SK-N-SH (cell line): ENCODE data around the gene NBEAL2. TPM values are rescaled to one million over a fixed set of nuclear protein-coding genes. Genes with fewer than 3 reads are reported as not detected.

Experiments
- CTCF ChIA-PET: fragments of 300-600, 350-600 bp; formaldehyde crosslinking; extraction: SDS; loops from one replicate; lab custom pipeline; 2021; lab: Yijun Ruan, JAX
- POLR2A ChIA-PET: fragments of 350-600 bp; sonication (Branson Sonifier 250); formaldehyde crosslinking; extraction: SDS; loops from one replicate; lab custom pipeline; 2020; ENCODE audit warnings: antibody characterized with exemption, inconsistent platforms; lab: Yijun Ruan, JAX
- DNase-seq: peaks from one replicate; pipeline ENCODE4 v3.0.0; 2012
- H2AFZ ChIP-seq: fragments of 200-600 bp; sonication (generic); 2 replicates; pipeline ENCODE4 v1.8.1; 2016; ENCODE audit warnings: antibody characterized with exemption, mild to moderate bottlenecking, low read depth
- H3F3A ChIP-seq: fragments of 200-600 bp; sonication (generic); replicated peaks from 2 replicates; pipeline ENCODE3; 2016; ENCODE audit warnings: antibody characterized with exemption, mild to moderate bottlenecking; ENCODE audit not compliant: insufficient read depth
- H3K27ac ChIP-seq, 2 experiments: fragments of 200-500 bp in 1 of 2; fragments of 200-600 bp in 1 of 2; sonication (Bioruptor generic) in 1 of 2; sonication (generic), shearing (Covaris generic) in 1 of 2; 2 replicates each; pipeline versions ENCODE4 v1.5.1 to v1.6.1; 2014 to 2016; ENCODE audit warnings: low read depth in 2 of 2, inconsistent platforms in 1 of 2, low read length in 1 of 2, mild to moderate bottlenecking in 1 of 2, mixed read lengths in 1 of 2
- H3K27me3 ChIP-seq: fragments of 200-600 bp; sonication (generic), shearing (Covaris generic); 2 replicates; pipeline ENCODE4 v1.6.1; 2016; ENCODE audit warnings: mixed run types; ENCODE audit not compliant: insufficient read depth
- H3K36me3 ChIP-seq, 2 experiments: fragments of 200-500 bp in 1 of 2; fragments of 200-600 bp in 1 of 2; sonication (Bioruptor generic) in 1 of 2; sonication (generic) in 1 of 2; replicated peaks in 1 of 2; 2 replicates each; pipeline versions ENCODE3 to v1.5.1; 2014 to 2016; ENCODE audit warnings: low read length in 1 of 2, mild to moderate bottlenecking in 1 of 2; ENCODE audit not compliant: insufficient read depth in 2 of 2, control insufficient read depth in 1 of 2
- H3K4me1 ChIP-seq, 2 experiments: fragments of 200-500 bp in 1 of 2; fragments of 200-600 bp in 1 of 2; sonication (Bioruptor generic) in 1 of 2; sonication (generic), shearing (Covaris generic) in 1 of 2; 2 replicates each; pipeline versions ENCODE4 v1.5.1 to v1.6.1; 2014 to 2016; ENCODE audit warnings: low read depth in 1 of 2, low read length in 1 of 2, mixed run types in 1 of 2; ENCODE audit not compliant: insufficient read depth in 2 of 2, control insufficient read depth in 1 of 2
- H3K4me2 ChIP-seq: fragments of 200-600 bp; sonication (generic), shearing (Covaris generic); 2 replicates; pipeline ENCODE4 v1.6.1; 2017; ENCODE audit warnings: mixed run types
- H3K4me3 ChIP-seq, 2 experiments: fragments of 200-500 bp in 1 of 2; fragments of 200-600 bp in 1 of 2; sonication (Bioruptor generic) in 1 of 2; sonication (generic), shearing (Covaris generic) in 1 of 2; 2 replicates each; pipeline versions ENCODE4 v1.5.1 to v1.8.1; 2014 to 2016; ENCODE audit warnings: low read depth in 2 of 2, inconsistent platforms in 1 of 2, low read length in 1 of 2, mild to moderate bottlenecking in 1 of 2, mixed read lengths in 1 of 2, moderate library complexity in 1 of 2
- H3K79me2 ChIP-seq: fragments of 200-600 bp; sonication (generic); 2 replicates; pipeline ENCODE4 v1.8.1; 2017; ENCODE audit warnings: mild to moderate bottlenecking; ENCODE audit not compliant: insufficient read depth
- H3K9ac ChIP-seq: fragments of 200-600 bp; sonication (generic); 2 replicates; pipeline ENCODE4 v1.6.1; 2017; ENCODE audit warnings: mixed run types
- H3K9me2 ChIP-seq: fragments of 200-600 bp; sonication (generic); 2 replicates; pipeline ENCODE4 v1.6.1; 2017; ENCODE audit warnings: mixed run types
- H3K9me3 ChIP-seq: fragments of 200-600 bp; sonication (generic); 2 replicates; pipeline ENCODE4 v1.6.1; 2017; ENCODE audit warnings: mixed run types, mild to moderate bottlenecking, moderate library complexity
- H4K20me1 ChIP-seq: fragments of 200-600 bp; sonication (generic); 2 replicates; pipeline ENCODE4 v1.6.1; 2017; ENCODE audit warnings: mild to moderate bottlenecking, mixed run types; ENCODE audit not compliant: insufficient read depth
- CTCF ChIP-seq: fragments of 200-600 bp; sonication (generic); IDR thresholded peaks from 2 replicates; pipeline ENCODE4 v1.6.1; 2017; ENCODE audit warnings: antibody characterized with exemption, mild to moderate bottlenecking, moderate library complexity
- JUND ChIP-seq: IDR thresholded peaks from 2 replicates; pipeline ENCODE4 v1.4.0; 2012
- NRF1 ChIP-seq: IDR thresholded peaks from 2 replicates; pipeline ENCODE4 v1.6.1; 2012; ENCODE audit warnings: low read depth, mild to moderate bottlenecking, low read length
- REST ChIP-seq: IDR thresholded peaks from 2 replicates; pipeline ENCODE4 v1.6.1; 2012; ENCODE audit warnings: mild to moderate bottlenecking, low read depth, low read length, moderate library complexity
- RFX5 ChIP-seq: IDR thresholded peaks from 2 replicates; pipeline ENCODE4 v1.6.1; 2012; ENCODE audit warnings: mild to moderate bottlenecking, improper control_type of control experiment, low read length
- RXRA ChIP-seq: IDR thresholded peaks from 2 replicates; pipeline ENCODE4 v1.4.0; 2012; ENCODE audit warnings: low read depth, mild to moderate bottlenecking, borderline replicate concordance
- TAF1 ChIP-seq: IDR thresholded peaks from 2 replicates; pipeline ENCODE4 v1.6.1; 2012; ENCODE audit warnings: low read depth, mild to moderate bottlenecking, low read length, moderate library complexity, borderline replicate concordance
- USF1 ChIP-seq: IDR thresholded peaks from 2 replicates; pipeline ENCODE4 v1.4.0; 2012; ENCODE audit warnings: low read depth, borderline replicate concordance
- USF2 ChIP-seq: fragments of 150-350 bp; IDR thresholded peaks from 2 replicates; pipeline ENCODE4 v1.6.1; 2017; ENCODE audit warnings: antibody characterized with exemption, low read length, low read depth, borderline replicate concordance
- YY1 ChIP-seq: IDR thresholded peaks from 2 replicates; pipeline ENCODE4 v1.4.0; 2012; ENCODE audit warnings: low read depth, mild to moderate bottlenecking
- WGBS: methylation state at CpG from one replicate; pipeline ENCODE4 v1.1.6; 2017; ENCODE audit warnings: low lambda C conversion rate; 5-methylcytosine and 5-hydroxymethylcytosine counted together
- polyA plus RNA-seq, 3 experiments: library from polyadenylated mRNA; depleted of rRNA; stranded (reverse); fragments of >200 nt; gene quantifications; 2 replicates each; pipeline ENCODE4 v1.2.3, GENCODE V29; 2012
- TF ChIP-seq, protein P1 (sequence below): IDR thresholded peaks from 2 replicates; pipeline ENCODE4 v1.4.0; 2012; ENCODE audit warnings: low read depth, borderline replicate concordance

NBEAL2 gene
- polyA plus RNA-seq, 1 of the 3 experiments (the other 2 are of a cell fraction), result 20.3 TPM

GRCh38 chr3:46977811-46978195, 1.7 kb upstream of the NBEAL2 start:
- no peak for DNase-seq
- no peaks in the 10 kb centered on the region for H3K9me3 ChIP-seq
- H3K27ac ChIP-seq, result peak overlapping the region in 1 of 2 experiments; percentile 82; a peak in 1 of 4 replicates
- no peak overlapping the region for H3K4me3 ChIP-seq
- H3K79me2 ChIP-seq, result peaks cover 39% of the 10 kb centered on the region
- H3K27me3 ChIP-seq, result no peaks in the 10 kb centered on the region
- ChIA-PET CTCF (interaction anchor here (1.9 to 6.8 kb wide), 2 partner anchors 54 to 55 kb away, joined by 5 to 29 read pairs; no protein-coding TSS in a partner anchor), POLR2A (interaction anchor here (0.6 kb wide), 1 partner anchor 1222 kb away, joined by 3 read pairs; no protein-coding TSS in a partner anchor)
- WGBS, result 100% methylated on average over 3 of the region's 5 CpGs
- H3K36me3 ChIP-seq, result peaks cover 0 to 4% of the 10 kb centered on the region in 2 experiments
- H3K9ac ChIP-seq, result no peak overlapping the region
- peaks cover 31% of the 10 kb centered on the region for H4K20me1 ChIP-seq
- H3F3A ChIP-seq, result no peaks in the 10 kb centered on the region
- TF ChIP-seq JUND (no peak), RXRA (no peak), TAF1 (no peak), REST (no peak)
- H2AFZ ChIP-seq, result no peak overlapping the region
- peak overlapping the region; percentile 52; the same call in 1 of the 2 replicates for H3K4me2 ChIP-seq
- peaks cover 3 to 19% of the 10 kb centered on the region in 2 experiments; a peak in 1 of 4 replicates for H3K4me1 ChIP-seq
- no peaks in the 10 kb centered on the region for H3K9me2 ChIP-seq

DNA sequence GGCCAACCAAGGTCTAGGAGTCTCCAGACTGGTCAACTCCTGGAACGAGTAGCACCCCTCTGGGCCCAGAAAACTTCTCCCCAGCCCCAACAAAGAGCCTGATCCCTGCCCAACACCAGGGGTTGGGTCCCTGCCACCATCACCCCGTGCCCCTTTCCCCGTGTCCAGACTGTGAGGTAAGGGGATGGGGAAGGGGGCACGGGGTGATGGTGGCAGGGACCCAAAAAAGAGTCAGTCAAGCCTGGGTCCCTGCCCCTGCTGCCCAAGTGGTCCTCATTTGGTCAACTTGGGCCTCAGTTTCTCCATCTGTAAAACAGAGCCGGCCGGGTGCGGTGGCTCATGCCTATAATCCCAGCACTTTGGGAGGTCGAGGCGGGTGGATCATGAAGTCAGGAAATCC, 1.1 kb upstream of the NBEAL2 start:
- Histone ChIP-seq H3K4me1 (peaks cover 3 to 19% of the 10 kb centered on the region in 2 experiments; a peak in 1 of 4 replicates), H3K9ac (no peak overlapping the region), H3K27ac (no peak overlapping the region), H3K36me3 (peaks cover 0 to 4% of the 10 kb centered on the region in 2 experiments), H3K27me3 (no peaks in the 10 kb centered on the region), H3K79me2 (peaks cover 33% of the 10 kb centered on the region), H3K4me2 (peak overlapping the region; percentile 87; the same call in 1 of the 2 replicates), H3K4me3 (no peak overlapping the region), H3K9me3 (no peaks in the 10 kb centered on the region), H2AFZ (no peak overlapping the region), H4K20me1 (peaks cover 27% of the 10 kb centered on the region), H3F3A (no peaks in the 10 kb centered on the region), H3K9me2 (no peaks in the 10 kb centered on the region)
- TF ChIP-seq, protein P1, sequence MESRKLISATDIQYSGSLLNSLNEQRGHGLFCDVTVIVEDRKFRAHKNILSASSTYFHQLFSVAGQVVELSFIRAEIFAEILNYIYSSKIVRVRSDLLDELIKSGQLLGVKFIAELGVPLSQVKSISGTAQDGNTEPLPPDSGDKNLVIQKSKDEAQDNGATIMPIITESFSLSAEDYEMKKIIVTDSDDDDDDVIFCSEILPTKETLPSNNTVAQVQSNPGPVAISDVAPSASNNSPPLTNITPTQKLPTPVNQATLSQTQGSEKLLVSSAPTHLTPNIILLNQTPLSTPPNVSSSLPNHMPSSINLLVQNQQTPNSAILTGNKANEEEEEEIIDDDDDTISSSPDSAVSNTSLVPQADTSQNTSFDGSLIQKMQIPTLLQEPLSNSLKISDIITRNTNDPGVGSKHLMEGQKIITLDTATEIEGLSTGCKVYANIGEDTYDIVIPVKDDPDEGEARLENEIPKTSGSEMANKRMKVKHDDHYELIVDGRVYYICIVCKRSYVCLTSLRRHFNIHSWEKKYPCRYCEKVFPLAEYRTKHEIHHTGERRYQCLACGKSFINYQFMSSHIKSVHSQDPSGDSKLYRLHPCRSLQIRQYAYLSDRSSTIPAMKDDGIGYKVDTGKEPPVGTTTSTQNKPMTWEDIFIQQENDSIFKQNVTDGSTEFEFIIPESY, result no peak
- TF ChIP-seq RFX5, result no peak
- no peak for TF ChIP-seq YY1
- TF ChIP-seq USF1, result no peak
- no peak for TF ChIP-seq CTCF
- no peak for TF ChIP-seq NRF1
- no peak for TF ChIP-seq USF2
- POLR2A ChIA-PET, result interaction anchor here (1.1 kb wide), 2 partner anchors 42 to 69 kb away, joined by 3 read pairs; no protein-coding TSS in a partner anchor
- no peak for DNase-seq
- WGBS, result 85% methylated on average over 7 of the region's 9 CpGs
- CTCF ChIA-PET, result interaction anchor here (1.0 to 6.8 kb wide), 3 partner anchors 43 to 56 kb away, joined by 5 to 29 read pairs (median 5); no protein-coding TSS in a partner anchor
